ENCODE measurements around the gene SLC12A8. TPM values are rescaled to one million over a fixed set of nuclear protein-coding genes. Genes with fewer than 3 reads are reported as not detected.

The SLC12A8 gene
- total and polyA plus RNA-seq, 9 of the 15 experiments (the other 6 are each of a cell fraction or from before 2014, with no cell fraction given) = 0.04 to 0.33 (median 0.09) TPM; not detected in 4

DNA sequence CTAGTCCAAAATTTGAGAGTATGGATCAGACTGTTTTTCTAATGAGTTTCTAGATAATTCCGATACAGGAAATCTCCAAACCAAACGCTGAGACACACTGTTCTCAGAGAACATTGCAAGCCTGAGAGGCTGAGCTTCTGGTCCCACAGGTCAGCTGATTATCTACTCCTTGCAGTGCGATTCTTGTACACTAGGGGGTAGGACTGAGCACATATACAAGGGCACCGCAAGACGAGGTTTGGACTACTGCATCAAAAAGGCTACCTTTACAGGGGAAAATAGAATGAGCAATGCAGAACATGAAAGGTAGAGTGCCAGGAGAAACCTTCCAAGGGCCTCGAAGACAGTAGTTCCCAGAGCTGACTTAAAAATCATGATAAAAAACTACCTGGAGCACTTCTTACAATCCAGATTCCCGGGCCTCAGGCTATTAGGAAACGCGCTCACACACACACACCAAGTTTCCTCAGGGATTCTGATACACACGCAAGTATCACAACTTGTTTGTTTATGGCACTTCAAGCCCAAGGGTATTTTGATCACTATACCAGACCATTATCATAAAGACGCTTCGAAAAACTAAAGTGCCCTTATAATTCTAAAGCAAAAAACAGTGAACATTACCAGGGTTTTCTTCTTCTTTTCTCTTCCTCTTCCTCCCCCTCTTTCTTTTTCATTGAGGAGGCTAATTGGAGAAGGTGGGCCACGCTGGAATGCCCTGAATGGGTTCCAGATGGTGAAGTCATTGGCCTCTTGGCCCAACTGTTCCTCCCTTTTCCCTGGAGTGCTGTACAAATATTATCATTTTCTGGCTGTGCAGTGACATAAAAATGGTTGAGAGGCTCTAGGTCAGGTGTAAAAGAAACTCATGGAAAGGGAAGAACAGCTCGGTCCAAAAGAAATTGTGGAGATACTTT is 61.8 kb downstream of the SLC12A8 start (continued):
- peak; percentile 51 for TF ChIP-seq SMC3 (conservative IDR thresholded peaks at IDR 0.05; ENCODE audit: insufficient read depth, low read depth, low read length)
- 0 out of 4 replicates have a peak, but pooled peaks of 1 of the 2 experiments have one; percentile 14 for TF ChIP-seq RCOR1 (IDR thresholded peaks at IDR 0.05; ENCODE audit: borderline replicate concordance in 1 of 2, low read depth in 2 of 2, low read length in 2 of 2)

DNA sequence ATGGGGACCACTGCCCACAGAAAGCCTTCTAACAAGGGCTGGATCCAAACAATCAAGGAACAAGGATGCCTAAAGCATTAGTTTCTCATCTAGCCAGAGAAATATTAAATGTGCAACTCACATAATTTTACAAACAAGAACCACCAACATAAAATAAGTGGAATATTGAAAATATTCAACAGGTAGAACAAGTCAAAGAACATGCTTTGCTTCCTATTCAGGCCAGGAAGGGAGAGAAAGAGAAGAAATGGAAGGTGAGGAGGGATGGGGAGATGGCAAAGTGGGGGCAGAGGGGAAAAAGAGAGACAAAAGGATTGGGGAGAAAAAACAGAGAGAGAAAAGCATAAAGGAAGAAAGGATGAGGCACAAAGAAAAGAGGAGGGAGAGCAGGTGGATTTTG is 63.1 kb downstream of the SLC12A8 start:
- H3K4me1 ChIP-seq (replicated peaks in 1 of 2; ENCODE audit: control insufficient read depth in 2 of 2, insufficient read depth in 2 of 2, low read length in 2 of 2) = peaks cover 7 to 8% of the 10 kb centered on the region in 2 experiments; a peak in 3 of 5 replicates
- no peak overlapping the region for H3K9ac ChIP-seq (ENCODE audit: insufficient read depth in 1 of 2, low read depth in 2 of 2, low read length in 2 of 2)
- TF ChIP-seq SRF (CRISPR knock-in tag; IDR thresholded peaks at IDR 0.05) = no peak
- TF ChIP-seq ATF1 (CRISPR knock-in tag; IDR thresholded peaks at IDR 0.05) = no peak
- no peak for TF ChIP-seq ATF1 (tag; IDR thresholded peaks at IDR 0.05)
- TF ChIP-seq FOXM1 (IDR thresholded peaks at IDR 0.05; ENCODE audit: low read depth) = no peak
- no peak for TF ChIP-seq FOXM1 (CRISPR knock-in tag; IDR thresholded peaks at IDR 0.05; ENCODE audit: low read depth)

More for the DNA sequence above, 63.1 kb downstream of the SLC12A8 start:
- no peaks in the 10 kb centered on the region for H3K36me3 ChIP-seq (ENCODE audit: control insufficient read depth, insufficient read depth, low read length)
- H3K4me2 ChIP-seq (ENCODE audit: insufficient read depth, low read length) = no peak overlapping the region
- no peak for FAIRE-seq
- intact Hi-C loops (cut with micrococcal nuclease) = no loop called here
- no peak overlapping the region for H3K27ac ChIP-seq (ENCODE audit: extremely low read depth, low read depth, low read length)
- no peaks in the 10 kb centered on the region for H3K9me1 ChIP-seq (ENCODE audit: control insufficient read depth, insufficient read depth, low read length)
- H3K79me2 ChIP-seq (ENCODE audit: control insufficient read depth, insufficient read depth, low read length) = no peaks in the 10 kb centered on the region
- ATAC-seq = no peak
- CTCF ChIA-PET (ENCODE audit: low intra/inter-chr PET ratio) = no interaction called here
- H2AFZ ChIP-seq (ENCODE audit: low read depth, low read length) = no peak overlapping the region
- no peak for DNase-seq (ENCODE audit: extremely low read depth in 1 of 4, low spot score in 3 of 4)
- H3K27me3 ChIP-seq (ENCODE audit: control insufficient read depth in 2 of 2, insufficient read depth in 2 of 2, low read length in 2 of 2) = peaks cover 0 to 9% of the 10 kb centered on the region in 2 experiments; a peak in 4 of 5 replicates
- no peaks in the 10 kb centered on the region for H4K20me1 ChIP-seq (replicated peaks; ENCODE audit: control insufficient read depth, insufficient read depth, low read length)
- BruUV-seq (replicated peaks) = no TSS peak
- in situ Hi-C loops (cut with MboI) = no loop called here
- H3K9me3 ChIP-seq (replicated peaks; ENCODE audit: control insufficient read depth, insufficient read depth, low read depth, low read length) = no peaks in the 10 kb centered on the region
- H3K4me3 ChIP-seq = no peak overlapping the region
- POLR2A ChIA-PET = no interaction called here
